Measurements from ENCODE around the gene PADI6. TPM values are rescaled to one million over a fixed set of nuclear protein-coding genes. Genes with fewer than 3 reads are reported as not detected.
A peak's percentile ranks its signal among the peaks of the same experiment; 100 is the strongest.

The PADI6 gene
- total RNA-seq (not detected), polyA plus RNA-seq (under 1 TPM in 1 of 2 donors, not detected in 1; 0.10 TPM)

GRCh38 chr1:17371896-17372295 is at the start of gene PADI6:
Gene PADI6, plus strand, starts transcription at chr1:17372196. Its CDS starts 50 bp downstream, at chr1:17372246.
- Mint-ChIP-seq H3K4me3 (no peak within 1 kb of the TSS), H3K36me3 (no peaks in the 10 kb centered on the region), H3K4me1 (no peaks in the 10 kb centered on the region), H3K27me3 (peaks cover 3 to 7% of the 10 kb centered on the region in 2 donors), H3K27ac (no peak within 1 kb of the TSS), H3K9me3 (peaks cover 0 to 2% (median 0%) of the 10 kb centered on the region in 8 donors)
- ChIA-PET CTCF (ENCODE audit: partially characterized antibody) (no interaction called here), POLR2A (ENCODE audit: partially characterized antibody) (no interaction called here)
- Histone ChIP-seq H3K4me1 (ENCODE audit: insufficient read depth, low read length) (no peaks in the 10 kb centered on the region), H3K27me3 (ENCODE audit: insufficient read depth, low read length) (peaks cover 6% of the 10 kb centered on the region), H3K4me3 (ENCODE audit: low read length in 2 of 2) (no peak within 1 kb of the TSS), H3K9me3 (ENCODE audit: control insufficient read depth in 1 of 2, low read length in 2 of 2) (no peaks in the 10 kb centered on the region), H3K36me3 (ENCODE audit: insufficient read depth, low read length) (no peaks in the 10 kb centered on the region), H3K27ac (ENCODE audit: low read depth, low read length) (no peak within 1 kb of the TSS)
- intact Hi-C loops (cut with micrococcal nuclease): no loop called here
- no peak for DNase-seq

- DNase-seq: no peak
- Mint-ChIP-seq H3K9me3 (peaks cover 0 to 13% (median 5%) of the 10 kb centered on the region in 8 donors), H3K36me3 (no peaks in the 10 kb centered on the region), H3K27ac (no peak overlapping the region), H3K27me3 (peaks cover 10 to 16% of the 10 kb centered on the region in 2 donors), H3K4me3 (no peak overlapping the region), H3K4me1 (no peaks in the 10 kb centered on the region)
- POLR2A ChIA-PET (ENCODE audit: partially characterized antibody): no interaction called here
- intact Hi-C loops (cut with micrococcal nuclease): no loop called here
- H3K4me1 ChIP-seq (ENCODE audit: insufficient read depth, low read length): no peaks in the 10 kb centered on the region
- no peak overlapping the region for H3K4me3 ChIP-seq (ENCODE audit: low read length in 2 of 2)
- no peaks in the 10 kb centered on the region for H3K36me3 ChIP-seq (ENCODE audit: insufficient read depth, low read length)
- CTCF ChIA-PET (ENCODE audit: partially characterized antibody): no interaction called here
- no peak overlapping the region for H3K27ac ChIP-seq (ENCODE audit: low read depth, low read length)
- H3K9me3 ChIP-seq (ENCODE audit: control insufficient read depth in 1 of 2, low read length in 2 of 2): no peaks in the 10 kb centered on the region
- no peaks in the 10 kb centered on the region for H3K27me3 ChIP-seq (ENCODE audit: insufficient read depth, low read length)
These were observed 43.1 kb upstream of the PADI6 start for GRCh38 chr1:17328855-17329254.

- Mint-ChIP-seq H3K27ac (no peak overlapping the region), H3K36me3 (no peaks in the 10 kb centered on the region), H3K27me3 (peaks cover 9 to 16% of the 10 kb centered on the region in 2 donors), H3K4me3 (no peak overlapping the region), H3K4me1 (no peaks in the 10 kb centered on the region), H3K9me3 (peaks cover 0 to 11% (median 4%) of the 10 kb centered on the region in 8 donors)
- ChIA-PET POLR2A (ENCODE audit: partially characterized antibody) (no interaction called here), CTCF (ENCODE audit: partially characterized antibody) (no interaction called here)
- Histone ChIP-seq H3K36me3 (ENCODE audit: insufficient read depth, low read length) (no peaks in the 10 kb centered on the region), H3K9me3 (ENCODE audit: control insufficient read depth in 1 of 2, low read length in 2 of 2) (no peaks in the 10 kb centered on the region), H3K27ac (ENCODE audit: low read depth, low read length) (no peak overlapping the region), H3K27me3 (ENCODE audit: insufficient read depth, low read length) (no peaks in the 10 kb centered on the region), H3K4me1 (ENCODE audit: insufficient read depth, low read length) (no peaks in the 10 kb centered on the region), H3K4me3 (ENCODE audit: low read length in 2 of 2) (no peak overlapping the region)
- DNase-seq: no peak
- intact Hi-C loops (cut with micrococcal nuclease): loop anchor here (10.0 kb wide), 1 partner anchor 205 kb away; no protein-coding TSS in a partner anchor
These were observed 42.4 kb upstream of the PADI6 start for GRCh38 chr1:17329610-17330009.

- Mint-ChIP-seq H3K9me3 (peaks cover 0 to 9% (median 2%) of the 10 kb centered on the region in 8 donors), H3K27ac (no peak overlapping the region), H3K4me1 (peaks cover 0 to 1% (median 0%) of the 10 kb centered on the region in 4 donors), H3K4me3 (no peak overlapping the region), H3K27me3 (peaks cover 13 to 16% of the 10 kb centered on the region in 2 donors), H3K36me3 (no peaks in the 10 kb centered on the region)
- ChIA-PET POLR2A (ENCODE audit: partially characterized antibody) (no interaction called here), CTCF (ENCODE audit: partially characterized antibody) (no interaction called here)
- H3K36me3 ChIP-seq (ENCODE audit: insufficient read depth, low read length): no peaks in the 10 kb centered on the region
- H3K27ac ChIP-seq (ENCODE audit: low read depth, low read length): no peak overlapping the region
- no peaks in the 10 kb centered on the region for H3K27me3 ChIP-seq (ENCODE audit: insufficient read depth, low read length)
- DNase-seq: no peak
- no peaks in the 10 kb centered on the region for H3K9me3 ChIP-seq (ENCODE audit: control insufficient read depth in 1 of 2, low read length in 2 of 2)
- H3K4me1 ChIP-seq (ENCODE audit: insufficient read depth, low read length): no peaks in the 10 kb centered on the region
- no peak overlapping the region for H3K4me3 ChIP-seq (ENCODE audit: low read length in 2 of 2)
- intact Hi-C loops (cut with micrococcal nuclease): loop anchor here (10.0 kb wide), 1 partner anchor 206 kb away; no protein-coding TSS in a partner anchor
These were observed 41.1 kb upstream of the PADI6 start for GRCh38 chr1:17330856-17331255.

GRCh38 chr1:17333081-17333480 is 38.9 kb upstream of the PADI6 start:
- Histone ChIP-seq H3K27ac (ENCODE audit: low read depth, low read length) (no peak overlapping the region), H3K36me3 (ENCODE audit: insufficient read depth, low read length) (no peaks in the 10 kb centered on the region), H3K9me3 (ENCODE audit: control insufficient read depth in 1 of 2, low read length in 2 of 2) (no peaks in the 10 kb centered on the region), H3K27me3 (ENCODE audit: insufficient read depth, low read length) (no peaks in the 10 kb centered on the region), H3K4me3 (ENCODE audit: low read length in 2 of 2) (no peak overlapping the region), H3K4me1 (ENCODE audit: insufficient read depth, low read length) (no peaks in the 10 kb centered on the region)
- ChIA-PET CTCF (ENCODE audit: partially characterized antibody) (no interaction called here), POLR2A (ENCODE audit: partially characterized antibody) (no interaction called here)
- Mint-ChIP-seq H3K27me3 (peaks cover 13 to 20% of the 10 kb centered on the region in 2 donors), H3K4me3 (no peak overlapping the region), H3K27ac (no peak overlapping the region), H3K4me1 (peaks cover 0 to 3% (median 0%) of the 10 kb centered on the region in 4 donors), H3K9me3 (peaks cover 0 to 9% (median 2%) of the 10 kb centered on the region in 8 donors), H3K36me3 (no peaks in the 10 kb centered on the region)
- intact Hi-C loops (cut with micrococcal nuclease): loop anchor here (10.0 kb wide), 1 partner anchor 208 kb away; no protein-coding TSS in a partner anchor
- DNase-seq: no peak

GRCh38 chr1:17335821-17336710 is 35.9 kb upstream of the PADI6 start:
- ChIA-PET CTCF (ENCODE audit: partially characterized antibody) (interaction anchor here (0.8 to 1.0 kb wide), 2 partner anchors 24 to 210 kb away, joined by 3 to 4 read pairs; no protein-coding TSS in a partner anchor), POLR2A (ENCODE audit: partially characterized antibody) (no interaction called here)
- intact Hi-C loops (cut with micrococcal nuclease): loop anchor here (10.0 kb wide), 1 partner anchor 211 kb away; no protein-coding TSS in a partner anchor
- H3K36me3 Mint-ChIP-seq: no peaks in the 10 kb centered on the region
- H3K27me3 Mint-ChIP-seq: peaks cover 16 to 18% of the 10 kb centered on the region in 2 donors
- H3K9me3 ChIP-seq (ENCODE audit: control insufficient read depth in 1 of 2, low read length in 2 of 2): no peaks in the 10 kb centered on the region
- no peak overlapping the region for H3K27ac ChIP-seq (ENCODE audit: low read depth, low read length)
- H3K4me3 ChIP-seq (ENCODE audit: low read length in 2 of 2): no peak overlapping the region
- no peak overlapping the region for H3K27ac Mint-ChIP-seq
- H3K4me1 Mint-ChIP-seq: peaks cover 0 to 3% (median 0%) of the 10 kb centered on the region in 4 donors
- no peaks in the 10 kb centered on the region for H3K36me3 ChIP-seq (ENCODE audit: insufficient read depth, low read length)
- no peak overlapping the region for H3K4me3 Mint-ChIP-seq
- H3K4me1 ChIP-seq (ENCODE audit: insufficient read depth, low read length): no peaks in the 10 kb centered on the region
- peak in 4 of 5 donors; percentile 25 to 36 (median 33) for DNase-seq
- peaks cover 0 to 5% (median 1%) of the 10 kb centered on the region in 8 donors for H3K9me3 Mint-ChIP-seq
- no peaks in the 10 kb centered on the region for H3K27me3 ChIP-seq (ENCODE audit: insufficient read depth, low read length)

GRCh38 chr1:17338706-17339493 is 33.1 kb upstream of the PADI6 start:
- Mint-ChIP-seq H3K4me1 (peaks cover 0 to 3% (median 0%) of the 10 kb centered on the region in 4 donors), H3K36me3 (no peaks in the 10 kb centered on the region), H3K27me3 (peaks cover 6 to 9% of the 10 kb centered on the region in 2 donors), H3K4me3 (no peak overlapping the region), H3K9me3 (peaks cover 0 to 5% (median 1%) of the 10 kb centered on the region in 8 donors), H3K27ac (no peak overlapping the region)
- CTCF ChIA-PET (ENCODE audit: partially characterized antibody): no interaction called here
- Histone ChIP-seq H3K27me3 (ENCODE audit: insufficient read depth, low read length) (no peaks in the 10 kb centered on the region), H3K36me3 (ENCODE audit: insufficient read depth, low read length) (no peaks in the 10 kb centered on the region), H3K4me3 (ENCODE audit: low read length in 2 of 2) (no peak overlapping the region), H3K27ac (ENCODE audit: low read depth, low read length) (no peak overlapping the region), H3K4me1 (ENCODE audit: insufficient read depth, low read length) (no peaks in the 10 kb centered on the region), H3K9me3 (ENCODE audit: control insufficient read depth in 1 of 2, low read length in 2 of 2) (no peaks in the 10 kb centered on the region)
- POLR2A ChIA-PET (ENCODE audit: partially characterized antibody): no interaction called here
- intact Hi-C loops (cut with micrococcal nuclease): loop anchor here (10.0 kb wide), 1 partner anchor 214 kb away; no protein-coding TSS in a partner anchor
- no peak for DNase-seq
